Endothelial cell (in vitro differentiated cells): Measurements from ENCODE around the gene GNA14. TPM values are rescaled to one million over a fixed set of nuclear protein-coding genes. Genes with fewer than 3 reads are reported as not detected.
"Not testable (repeated sequence)": the region's sequence is repeated elsewhere in the genome, so short reads cannot be mapped to it uniquely, and the experiment has no call there.

Experiments
- DNase-seq: peaks from one replicate; pipeline ENCODE4 v3.0.0; 2021; ENCODE audit warnings: low spot score
- H3K27ac Mint-ChIP-seq: one replicate; pipeline ENCODE4 v1.8.0; 2021; ENCODE audit warnings: mixed read lengths, inconsistent platforms; ENCODE audit not compliant: unreplicated experiment
- H3K27me3 Mint-ChIP-seq: one replicate; pipeline ENCODE4 v1.8.0; 2021; ENCODE audit warnings: mild to moderate bottlenecking, moderate library complexity, mixed read lengths, inconsistent platforms; ENCODE audit not compliant: unreplicated experiment
- H3K36me3 Mint-ChIP-seq: one replicate; pipeline ENCODE4 v1.8.0; 2021; ENCODE audit warnings: mild to moderate bottlenecking, low read depth, mixed read lengths, inconsistent platforms; ENCODE audit not compliant: unreplicated experiment
- H3K4me1 Mint-ChIP-seq: one replicate; pipeline ENCODE4 v1.8.0; 2021; ENCODE audit warnings: mild to moderate bottlenecking, mixed read lengths, inconsistent platforms; ENCODE audit not compliant: unreplicated experiment
- H3K4me3 Mint-ChIP-seq: one replicate; pipeline ENCODE4 v1.8.0; 2021; ENCODE audit warnings: mild to moderate bottlenecking, mixed read lengths, inconsistent platforms; ENCODE audit not compliant: unreplicated experiment
- H3K9me3 Mint-ChIP-seq: one replicate; pipeline ENCODE4 v1.8.0; 2021; ENCODE audit warnings: mixed read lengths, inconsistent platforms; ENCODE audit not compliant: unreplicated experiment
- total RNA-seq: library from RNA; stranded (reverse); fragmentation: NEBNext Ultra II Directional; extraction: Animal tissue kit (Norgen Biotek cat#: 25700); gene quantifications from one replicate; pipeline ENCODE4 v1.2.1, GENCODE V29; 2021; ENCODE audit not compliant: unreplicated experiment
- TF ChIP-seq, protein P1 (sequence below): fragments of 200-600 bp; sonication (generic); IDR thresholded peaks from one replicate; pipeline ENCODE4 v1.5.0; 2021; ENCODE audit warnings: antibody characterized with exemption; ENCODE audit not compliant: unreplicated experiment

GNA14 gene
- total RNA-seq, 1 donor from 2014 or later: 10.6 TPM

DNA sequence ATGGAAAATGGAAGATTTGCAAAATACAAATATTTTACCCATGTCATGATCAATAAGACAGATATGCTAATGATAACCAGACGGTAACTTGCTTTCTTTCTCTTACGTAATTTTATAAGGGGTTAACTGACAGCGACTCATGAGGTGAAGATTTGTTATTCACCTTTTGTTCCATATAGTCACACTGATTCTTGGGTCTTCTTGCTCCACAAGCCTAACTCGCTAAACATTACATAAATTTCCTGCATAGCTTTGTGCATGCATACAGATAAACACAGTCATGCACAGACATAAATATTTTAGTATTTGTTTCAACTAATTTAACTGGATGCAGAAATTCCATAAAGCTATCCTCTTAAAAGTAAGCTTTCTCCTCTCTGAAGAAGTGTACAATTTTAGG, 244.9 kb downstream of the GNA14 start:
- Mint-ChIP-seq H3K4me3 (no peak overlapping the region), H3K4me1 (no peaks in the 10 kb centered on the region), H3K27me3 (peaks cover under 1% of the 10 kb centered on the region), H3K27ac (no peak overlapping the region), H3K36me3 (peaks cover 31% of the 10 kb centered on the region), H3K9me3 (peaks cover 4% of the 10 kb centered on the region)
- TF ChIP-seq, protein P1, sequence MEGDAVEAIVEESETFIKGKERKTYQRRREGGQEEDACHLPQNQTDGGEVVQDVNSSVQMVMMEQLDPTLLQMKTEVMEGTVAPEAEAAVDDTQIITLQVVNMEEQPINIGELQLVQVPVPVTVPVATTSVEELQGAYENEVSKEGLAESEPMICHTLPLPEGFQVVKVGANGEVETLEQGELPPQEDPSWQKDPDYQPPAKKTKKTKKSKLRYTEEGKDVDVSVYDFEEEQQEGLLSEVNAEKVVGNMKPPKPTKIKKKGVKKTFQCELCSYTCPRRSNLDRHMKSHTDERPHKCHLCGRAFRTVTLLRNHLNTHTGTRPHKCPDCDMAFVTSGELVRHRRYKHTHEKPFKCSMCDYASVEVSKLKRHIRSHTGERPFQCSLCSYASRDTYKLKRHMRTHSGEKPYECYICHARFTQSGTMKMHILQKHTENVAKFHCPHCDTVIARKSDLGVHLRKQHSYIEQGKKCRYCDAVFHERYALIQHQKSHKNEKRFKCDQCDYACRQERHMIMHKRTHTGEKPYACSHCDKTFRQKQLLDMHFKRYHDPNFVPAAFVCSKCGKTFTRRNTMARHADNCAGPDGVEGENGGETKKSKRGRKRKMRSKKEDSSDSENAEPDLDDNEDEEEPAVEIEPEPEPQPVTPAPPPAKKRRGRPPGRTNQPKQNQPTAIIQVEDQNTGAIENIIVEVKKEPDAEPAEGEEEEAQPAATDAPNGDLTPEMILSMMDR: no peak
- DNase-seq: no peak

DNA sequence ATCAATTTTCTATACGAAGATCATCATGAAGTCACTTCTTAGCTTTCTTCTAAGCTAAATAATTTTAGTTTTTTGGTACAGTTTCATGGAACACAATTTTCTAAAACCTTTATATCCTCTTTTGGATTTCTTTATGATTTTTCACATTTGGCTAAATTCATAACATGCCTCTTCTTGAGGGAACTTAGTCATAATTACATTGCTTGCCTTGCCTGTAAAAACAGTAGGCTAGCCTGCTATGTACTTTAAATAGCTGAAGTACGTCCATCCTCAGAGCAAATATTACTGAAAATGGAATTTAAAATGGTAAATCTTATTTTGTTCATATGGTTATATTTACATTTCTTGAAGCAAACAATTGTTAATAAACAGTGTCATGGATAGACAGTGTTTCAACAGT, 245.8 kb downstream of the GNA14 start:
- no peaks in the 10 kb centered on the region for H3K27me3 Mint-ChIP-seq
- no peak for DNase-seq
- TF ChIP-seq, protein P1: no peak
- peaks cover 22% of the 10 kb centered on the region for H3K36me3 Mint-ChIP-seq
- H3K4me1 Mint-ChIP-seq: no peaks in the 10 kb centered on the region
- no peak overlapping the region for H3K4me3 Mint-ChIP-seq
- no peaks in the 10 kb centered on the region for H3K9me3 Mint-ChIP-seq
- H3K27ac Mint-ChIP-seq: no peak overlapping the region

DNA sequence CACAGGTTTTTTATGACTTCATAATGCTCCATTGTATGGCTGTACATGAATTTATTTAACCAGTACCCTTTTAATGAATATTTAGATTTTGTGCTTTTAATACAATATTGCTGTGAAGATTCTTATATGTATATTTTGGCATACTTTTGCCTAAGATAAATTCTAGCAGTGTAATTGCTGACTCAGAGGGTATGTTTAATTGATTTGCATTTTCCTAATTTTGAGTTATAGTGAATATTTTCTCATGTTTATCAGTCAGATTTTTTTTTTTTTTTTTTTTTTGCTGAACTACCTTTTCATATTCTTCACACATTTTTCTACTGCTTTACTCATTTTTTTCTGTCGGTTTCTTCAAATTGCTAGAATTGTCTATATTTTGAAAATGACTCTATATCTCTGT, 248.2 kb downstream of the GNA14 start:
- no peak overlapping the region for H3K27ac Mint-ChIP-seq
- H3K4me1 Mint-ChIP-seq: no peaks in the 10 kb centered on the region
- no peaks in the 10 kb centered on the region for H3K27me3 Mint-ChIP-seq
- peaks cover 4% of the 10 kb centered on the region for H3K36me3 Mint-ChIP-seq
- H3K4me3 Mint-ChIP-seq: no peak overlapping the region
- no peak for DNase-seq
- TF ChIP-seq, protein P1: no peak
- H3K9me3 Mint-ChIP-seq: no peaks in the 10 kb centered on the region

DNA sequence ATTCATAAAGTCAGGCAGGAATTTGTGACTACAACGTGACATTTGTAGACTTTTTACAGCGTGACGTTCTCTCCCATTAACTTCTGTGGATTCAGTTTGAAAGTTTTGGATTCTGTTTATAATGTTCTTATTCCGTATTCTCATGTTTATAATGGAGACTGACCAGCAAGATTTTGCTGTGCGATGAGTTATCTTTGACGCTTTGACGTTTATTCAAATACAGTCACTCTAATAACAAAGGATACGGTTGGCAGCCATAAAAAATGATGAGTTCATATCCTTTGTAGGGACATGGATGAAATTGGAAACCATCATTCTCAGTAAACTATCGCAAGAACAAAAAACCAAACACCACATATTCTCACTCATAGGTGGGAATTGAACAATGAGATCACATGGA, 249.5 kb downstream of the GNA14 start:
- not testable (repeated sequence) for H3K4me3 Mint-ChIP-seq, H3K27me3 Mint-ChIP-seq, DNase-seq, H3K4me1 Mint-ChIP-seq, H3K36me3 Mint-ChIP-seq, H3K9me3 Mint-ChIP-seq, H3K27ac Mint-ChIP-seq

DNA sequence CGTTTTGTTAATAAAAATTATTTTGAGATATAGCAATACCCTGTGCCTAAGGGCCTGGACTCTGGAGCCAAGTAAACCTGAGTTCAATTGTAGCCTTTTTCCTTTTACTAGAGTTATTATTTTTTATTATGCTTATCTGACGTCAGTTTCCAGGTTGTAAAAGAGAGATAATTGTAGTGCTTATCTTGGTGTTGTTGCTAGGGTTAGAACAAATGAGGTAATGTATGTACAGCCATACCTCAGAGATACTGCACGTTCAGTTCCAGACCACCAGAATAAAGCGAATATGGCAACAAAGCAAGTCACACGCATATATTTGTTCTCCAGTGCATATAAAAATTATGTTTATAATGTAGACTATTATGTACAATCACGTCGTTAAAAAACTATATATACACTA, 255.8 kb downstream of the GNA14 start:
- H3K27me3 Mint-ChIP-seq: peaks cover 2% of the 10 kb centered on the region
- no peak for DNase-seq
- H3K27ac Mint-ChIP-seq: no peak overlapping the region
- TF ChIP-seq, protein P1: no peak
- no peaks in the 10 kb centered on the region for H3K4me1 Mint-ChIP-seq
- H3K36me3 Mint-ChIP-seq: no peaks in the 10 kb centered on the region
- no peak overlapping the region for H3K4me3 Mint-ChIP-seq
- H3K9me3 Mint-ChIP-seq: no peaks in the 10 kb centered on the region

DNA sequence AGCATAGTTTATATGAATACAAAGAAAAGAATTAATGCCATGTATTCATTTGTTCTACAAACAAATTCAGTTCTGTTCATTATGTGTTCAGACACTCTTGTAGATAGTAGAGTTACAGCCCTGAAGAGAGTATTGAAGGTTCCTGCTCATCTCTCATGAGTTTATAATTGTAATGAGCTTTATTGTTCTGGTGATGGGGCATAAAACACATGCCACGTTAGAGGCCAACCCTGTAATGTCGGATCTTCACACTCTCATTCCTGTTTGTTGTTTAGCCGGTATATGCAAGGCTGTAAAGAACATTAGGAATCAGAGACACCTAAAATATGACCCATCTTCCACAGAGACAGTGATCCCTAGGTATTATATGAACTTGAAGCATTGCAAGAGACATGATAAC, 256.3 kb downstream of the GNA14 start:
- Mint-ChIP-seq H3K27ac (no peak overlapping the region), H3K4me1 (no peaks in the 10 kb centered on the region), H3K36me3 (no peaks in the 10 kb centered on the region), H3K27me3 (peaks cover 2% of the 10 kb centered on the region), H3K4me3 (no peak overlapping the region), H3K9me3 (no peaks in the 10 kb centered on the region)
- DNase-seq: no peak
- TF ChIP-seq, protein P1: no peak
